ENCODE data around the gene ST6GAL1.
"Not testable (repeated sequence)": the region's sequence is repeated elsewhere in the genome, so short reads cannot be mapped to it uniquely, and the experiment has no call there.

ST6GAL1 gene

GRCh38 chr3:186997473-186997939, 67.2 kb downstream of the ST6GAL1 start:
- no peak for DNase-seq

- no peak for DNase-seq
Measured at GRCh38 chr3:186998937-186999368, 68.6 kb downstream of the ST6GAL1 start.

DNA sequence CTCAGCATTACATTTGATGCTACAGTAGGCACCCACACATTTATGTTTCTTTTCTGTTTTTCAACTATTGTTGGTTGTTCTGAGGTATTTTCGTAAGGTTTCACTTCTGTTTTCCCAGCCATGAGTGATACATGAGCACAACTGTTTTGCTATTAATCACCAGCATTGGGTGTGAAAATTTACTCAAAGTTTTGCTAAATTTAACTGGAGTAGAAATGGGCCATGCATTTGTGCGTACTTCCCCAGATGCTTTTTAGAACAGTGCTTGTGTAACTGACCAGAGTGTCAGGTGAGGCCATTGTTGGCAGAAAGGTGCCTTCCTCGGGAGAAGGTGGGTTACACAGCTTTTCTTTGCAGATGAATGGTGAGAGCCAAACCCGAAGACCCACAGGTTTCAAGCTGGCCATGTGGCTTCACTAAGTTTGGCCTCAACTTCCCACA, 70.4 kb downstream of the ST6GAL1 start:
- no peak for DNase-seq

- no peak for DNase-seq
Measured at GRCh38 chr3:187002915-187003314, 72.6 kb downstream of the ST6GAL1 start.

DNA sequence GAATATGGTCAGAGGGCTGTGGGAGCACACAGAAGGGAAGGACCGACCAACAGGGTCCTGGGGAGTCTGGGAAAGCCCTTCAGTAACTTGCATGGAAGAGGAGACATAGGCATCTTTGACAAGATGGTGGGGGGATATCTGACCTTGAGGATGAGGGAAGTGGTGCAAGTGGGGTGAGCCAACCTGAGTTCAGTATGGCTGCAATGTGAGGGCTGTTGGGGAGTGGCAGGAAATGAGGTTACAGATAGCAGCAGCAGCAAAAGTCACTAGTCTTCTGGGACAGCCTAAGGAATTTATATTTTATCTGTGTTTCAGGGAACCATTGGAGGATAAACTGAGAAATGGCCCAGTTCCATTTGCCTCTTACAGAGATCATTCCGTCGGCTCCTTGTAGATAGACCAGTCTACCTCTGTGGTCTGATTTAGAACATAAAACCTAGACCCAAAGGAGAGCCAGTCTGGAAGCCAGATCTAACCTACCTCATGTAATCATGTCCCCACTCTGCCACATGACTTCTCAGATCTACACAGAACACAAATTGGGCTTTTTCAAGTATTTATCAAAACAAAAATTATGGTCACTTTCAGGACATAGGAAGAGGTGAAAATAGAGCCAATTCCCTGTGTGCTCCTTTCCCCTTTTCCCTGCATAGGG, 75.6 kb downstream of the ST6GAL1 start:
- DNase-seq: no peak

- no peak for DNase-seq
Measured at GRCh38 chr3:187006864-187007630, 76.7 kb downstream of the ST6GAL1 start.

- DNase-seq: not testable (repeated sequence)
Measured at GRCh38 chr3:187010382-187010781, 80.1 kb downstream of the ST6GAL1 start.

DNA sequence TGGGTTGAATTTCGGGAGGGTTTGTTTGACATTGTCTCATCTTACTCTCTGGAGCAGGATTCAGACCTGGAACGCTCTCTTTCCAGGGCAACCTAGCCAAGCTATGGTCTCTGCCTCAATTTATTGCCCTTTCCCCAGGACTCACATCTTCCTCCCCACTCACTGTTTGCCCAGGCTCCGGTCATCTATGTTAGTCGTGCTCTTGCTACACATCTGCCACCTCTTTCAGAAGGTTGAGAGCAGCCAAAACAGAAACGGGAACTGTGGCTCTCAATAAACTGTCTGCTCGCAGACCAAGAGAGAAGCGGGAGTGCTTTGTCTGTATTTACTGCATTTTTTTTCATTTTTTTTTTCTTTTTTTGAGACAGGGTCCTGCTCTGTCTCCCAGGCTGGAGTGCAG, 81.6 kb downstream of the ST6GAL1 start:
- no peak for DNase-seq

- DNase-seq: peak; percentile 57
Measured at GRCh38 chr3:187012609-187013051, 82.3 kb downstream of the ST6GAL1 start.

- no peak for DNase-seq
Measured at GRCh38 chr3:187013159-187013716, 82.9 kb downstream of the ST6GAL1 start.

- DNase-seq: no peak
Measured at GRCh38 chr3:187014417-187014864, 84.1 kb downstream of the ST6GAL1 start.

- DNase-seq: no peak
Measured at GRCh38 chr3:187015903-187016638, 85.7 kb downstream of the ST6GAL1 start.

- no peak for DNase-seq
Measured at GRCh38 chr3:187016639-187017345, 86.5 kb downstream of the ST6GAL1 start.

- no peak for DNase-seq
Measured at GRCh38 chr3:187017511-187018230, 87.3 kb downstream of the ST6GAL1 start.

DNA sequence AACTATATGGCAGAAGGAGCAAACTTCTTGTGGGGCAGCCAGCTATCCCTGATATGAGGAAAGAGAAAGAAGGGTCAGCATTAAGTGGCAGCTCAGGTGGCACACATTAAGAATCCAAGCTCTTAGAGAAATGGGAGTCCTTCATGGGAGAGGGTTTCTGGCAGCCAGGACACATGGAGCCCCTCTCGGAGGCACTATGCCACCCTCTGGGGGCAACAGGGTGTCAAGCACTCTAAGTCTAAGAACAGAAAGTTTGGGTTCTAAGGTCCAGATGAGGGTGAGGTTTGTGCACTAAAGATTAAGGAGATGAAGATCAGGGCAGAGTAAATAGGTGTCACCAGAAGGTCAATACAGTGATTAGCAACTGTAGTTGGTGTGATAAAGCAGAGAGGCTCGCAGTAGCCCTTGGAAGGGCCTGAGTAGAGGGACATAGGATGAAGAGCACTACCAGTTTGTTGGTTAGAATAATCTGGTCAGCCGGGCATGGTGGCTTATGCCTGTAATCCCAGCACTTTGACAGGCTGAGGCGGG, 89.3 kb downstream of the ST6GAL1 start:
- DNase-seq: no peak

DNA sequence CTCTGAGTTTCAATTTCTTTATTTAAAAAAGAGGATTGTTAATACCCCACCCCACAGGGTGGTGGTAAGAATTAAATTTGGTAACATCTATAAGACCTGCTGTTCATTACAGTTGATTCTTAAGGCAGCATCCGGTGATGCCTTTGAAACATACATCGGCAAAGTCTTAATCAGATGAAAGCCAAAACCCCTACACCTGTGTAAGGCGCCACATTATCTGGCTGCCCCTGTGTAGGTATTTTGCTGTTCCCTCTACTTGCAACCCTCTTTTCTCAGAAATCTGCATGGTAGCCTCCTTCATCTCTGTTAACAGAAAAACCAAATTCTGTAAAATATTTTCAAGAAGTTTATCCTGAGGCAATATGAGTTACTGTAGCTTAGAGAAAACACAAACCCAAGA, 90.0 kb downstream of the ST6GAL1 start:
- no peak for DNase-seq

DNA sequence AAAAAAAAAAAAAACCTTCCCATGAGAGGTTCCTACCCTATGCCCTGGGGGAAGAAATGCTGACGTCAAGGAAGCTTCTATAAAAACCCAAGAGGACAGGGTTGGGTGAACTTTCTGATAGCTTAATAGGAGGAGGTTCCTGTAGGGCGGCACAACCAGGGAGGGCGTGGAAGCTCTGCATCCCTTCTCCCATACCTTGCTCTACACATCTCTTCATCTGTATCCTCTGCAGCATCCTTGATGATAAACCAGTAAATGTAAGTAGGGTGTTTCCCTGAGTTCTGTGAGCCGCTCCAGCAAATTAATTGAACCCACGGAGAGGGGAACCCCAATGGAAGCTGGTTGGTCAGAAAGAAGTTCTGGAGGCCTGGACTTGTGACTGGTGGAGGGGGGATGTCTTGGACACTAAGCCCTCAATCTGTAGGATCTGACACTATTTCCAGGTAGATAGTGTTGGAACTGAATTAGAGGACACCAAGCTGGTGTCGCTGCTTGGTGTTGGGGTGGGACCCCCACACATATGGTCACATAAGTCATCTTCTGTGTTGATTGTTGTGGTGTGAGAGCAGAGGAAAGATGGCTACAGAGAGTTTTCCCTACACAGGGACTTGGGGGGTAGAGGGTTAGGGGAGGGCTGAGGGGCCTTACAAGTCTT, 91.5 kb downstream of the ST6GAL1 start:
- DNase-seq: no peak

GRCh38 chr3:187022403-187023029, 92.2 kb downstream of the ST6GAL1 start:
- no peak for DNase-seq

DNA sequence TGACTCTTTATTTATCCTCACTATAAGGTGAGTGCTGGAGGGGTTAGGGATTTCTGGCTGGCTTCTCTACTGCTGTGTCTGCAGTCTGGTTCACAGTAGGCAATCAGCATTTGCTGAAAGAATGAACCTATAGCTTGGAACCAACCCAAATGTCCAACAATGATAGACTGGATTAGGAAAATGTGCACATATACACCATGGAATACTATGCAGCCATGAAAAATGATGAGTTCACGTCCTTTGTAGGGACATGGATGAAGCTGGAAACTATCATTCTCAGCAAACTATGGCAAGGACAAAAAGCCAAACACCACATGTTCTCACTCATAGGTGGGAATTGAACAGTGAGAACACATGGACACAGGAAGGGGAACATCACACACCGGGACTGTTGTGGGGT, 93.0 kb downstream of the ST6GAL1 start:
- not testable (repeated sequence) for DNase-seq

DNA sequence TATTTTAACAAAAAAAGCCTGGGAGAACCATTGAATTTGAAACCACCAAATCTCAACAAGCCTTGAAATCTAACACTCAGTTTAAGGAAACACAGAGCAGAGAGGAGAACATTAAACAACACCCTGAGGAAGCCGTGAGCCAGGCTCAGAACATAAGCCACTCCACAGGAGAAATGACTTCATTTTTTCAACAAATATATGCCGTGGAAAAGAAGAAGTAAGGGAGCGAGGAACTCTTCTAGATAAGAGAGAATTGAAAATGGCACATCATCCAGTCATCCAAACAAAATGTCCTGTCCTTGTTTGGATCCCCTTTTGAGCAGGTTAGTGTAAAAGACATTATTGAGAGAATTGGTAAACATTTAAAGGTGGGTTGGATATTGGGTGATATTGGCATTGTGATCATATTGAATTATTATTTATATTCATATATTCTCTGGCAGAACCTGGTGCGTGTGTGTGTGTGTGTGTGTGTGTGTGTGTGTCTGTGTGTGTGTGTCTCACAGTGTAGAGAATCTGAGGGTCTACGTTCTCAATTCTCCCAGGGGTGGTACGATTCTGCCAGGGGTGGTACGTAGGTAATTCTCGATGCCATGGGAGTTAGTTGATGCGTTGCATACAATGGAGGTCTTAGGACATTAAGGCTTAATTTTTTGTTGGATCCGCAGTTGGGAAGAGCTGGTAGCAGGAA, 94.4 kb downstream of the ST6GAL1 start:
- no peak for DNase-seq
